ENCODE results near the gene BTBD9.

BTBD9 gene

DNA sequence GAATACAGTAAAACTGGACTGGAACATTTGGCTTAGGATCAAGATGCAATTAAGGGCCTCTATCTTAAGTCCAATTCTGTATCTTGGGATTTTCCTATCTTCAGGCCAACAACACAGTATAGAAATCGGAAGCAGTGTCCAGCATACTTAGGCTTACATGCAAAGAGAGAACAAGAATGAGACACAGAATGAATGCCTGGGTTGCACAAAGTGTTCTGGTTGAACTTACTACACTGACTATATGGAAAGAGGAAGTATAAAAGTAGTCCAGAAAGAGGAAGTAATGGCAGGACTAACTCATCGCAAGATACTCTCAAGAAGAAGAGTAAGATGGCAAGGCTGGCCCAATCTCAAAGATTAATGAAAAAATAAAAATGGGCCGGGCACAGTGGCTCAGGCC lies 87.6 kb downstream of the BTBD9 start:
- no peak for DNase-seq

- no peak for DNase-seq
These were observed 89.9 kb downstream of the BTBD9 start for GRCh38 chr6:38549795-38550194.

- no peak for DNase-seq
These were observed 90.5 kb downstream of the BTBD9 start for GRCh38 chr6:38549180-38549579.

DNA sequence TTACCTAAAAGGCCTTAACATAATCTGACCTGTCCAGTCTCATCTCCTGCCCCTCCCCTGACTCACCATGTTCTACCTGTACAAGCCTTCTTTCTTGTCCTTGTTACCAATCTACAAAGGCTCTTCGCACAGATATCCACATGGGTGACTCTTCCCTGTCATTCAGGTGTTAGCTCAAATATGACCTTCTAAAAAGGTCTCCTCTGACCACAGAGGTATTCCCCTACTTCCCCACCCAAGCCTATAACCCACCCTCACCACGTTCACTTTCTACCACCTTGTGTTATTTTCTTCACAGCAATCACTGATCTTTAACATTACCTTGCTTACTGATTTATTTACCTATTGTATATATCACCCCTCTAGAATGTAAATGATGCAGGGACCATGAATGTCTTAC lies 96.7 kb downstream of the BTBD9 start:
- no peak for DNase-seq

DNA sequence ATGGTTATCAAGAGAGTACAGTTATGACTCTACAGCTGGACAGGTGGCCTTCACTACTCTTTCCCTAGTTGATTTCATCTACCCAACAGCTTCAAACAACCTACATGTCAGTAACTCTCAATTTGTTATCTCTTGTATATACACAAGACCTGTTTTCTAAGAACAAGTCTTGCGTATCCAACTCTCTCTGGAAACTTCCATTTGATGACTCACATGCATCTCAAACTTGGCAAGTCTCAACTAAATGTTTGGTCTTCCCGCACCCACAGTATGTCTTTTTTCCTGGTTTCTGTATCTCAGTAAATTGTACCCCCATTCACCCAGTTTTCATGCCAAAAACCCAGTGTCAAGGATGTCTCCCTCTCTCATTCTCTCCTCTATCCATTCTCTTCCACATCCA lies 97.7 kb downstream of the BTBD9 start:
- no peak for DNase-seq

DNA sequence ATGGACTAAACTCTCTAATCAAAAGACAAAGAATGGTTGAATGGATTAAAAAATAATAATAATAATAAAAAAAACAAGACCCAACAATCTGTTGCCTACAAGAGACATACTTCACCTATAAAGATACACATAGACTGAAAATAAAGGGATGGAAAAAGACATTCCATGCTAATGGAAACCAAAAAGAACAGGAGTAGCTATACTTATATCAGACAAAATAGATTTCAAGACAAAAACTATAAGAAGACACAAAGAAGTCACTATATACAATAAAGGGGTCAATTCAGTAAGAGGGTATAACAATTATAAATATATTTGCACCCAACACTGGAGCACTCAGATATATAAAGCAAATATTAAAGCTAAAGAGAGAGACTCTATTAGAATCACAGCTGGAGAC lies 106.7 kb downstream of the BTBD9 start:
- no peak for DNase-seq

DNA sequence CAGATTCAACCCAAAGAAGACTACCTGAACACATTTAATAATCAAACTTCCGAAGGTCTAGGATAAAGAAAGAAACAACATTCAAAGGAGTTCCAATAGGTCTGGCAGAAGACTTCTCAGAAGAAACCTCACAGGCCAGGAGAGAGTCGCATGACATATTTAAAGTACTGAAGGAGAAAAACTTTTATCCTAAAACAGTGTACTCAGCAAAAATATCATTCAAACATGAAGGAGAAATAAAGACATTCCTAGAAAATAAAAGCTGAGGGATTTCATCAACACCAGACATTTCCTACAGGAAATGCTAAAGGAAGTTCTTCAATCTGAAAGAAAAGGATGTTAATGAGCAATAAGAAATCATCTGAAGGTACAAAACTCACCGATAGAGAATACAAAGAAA lies 108.6 kb downstream of the BTBD9 start:
- no peak for DNase-seq

DNA sequence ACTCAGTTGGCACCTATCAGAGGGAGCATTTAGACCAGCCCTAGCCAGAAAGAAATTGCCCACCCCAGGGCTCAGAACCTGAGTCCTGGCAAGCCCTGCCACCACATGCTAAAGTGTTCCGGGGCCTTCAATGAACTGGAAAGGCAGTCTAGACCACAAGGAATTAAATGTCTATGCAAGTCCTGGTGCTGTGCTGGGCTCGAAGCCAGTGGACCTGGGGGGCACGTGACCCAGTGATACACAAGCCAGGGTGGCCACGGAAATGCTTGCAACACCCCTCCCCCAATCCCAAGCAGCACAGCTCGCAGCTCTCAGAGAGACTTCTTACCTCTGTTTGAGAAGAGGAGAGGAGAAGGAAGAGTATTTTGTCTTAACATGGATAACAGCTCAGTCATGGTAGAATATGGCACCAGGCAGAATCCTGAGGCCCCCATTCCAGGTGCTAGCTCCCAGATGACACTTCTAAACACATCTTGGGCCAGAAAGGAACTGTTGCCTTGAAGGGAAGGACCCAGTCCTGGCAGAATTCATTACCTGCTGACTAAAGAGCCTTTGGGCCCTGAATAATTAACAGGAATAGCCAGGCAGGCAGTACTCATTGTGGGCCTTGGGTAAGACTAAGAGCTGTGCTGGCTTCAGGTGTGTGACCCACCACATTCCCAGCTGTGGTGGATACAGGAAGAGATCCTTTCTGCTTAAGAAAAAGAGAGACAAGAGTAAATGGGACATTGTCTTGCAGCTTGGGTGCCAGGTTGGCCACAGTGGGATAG lies 111.3 kb downstream of the BTBD9 start:
- DNase-seq: no peak

DNA sequence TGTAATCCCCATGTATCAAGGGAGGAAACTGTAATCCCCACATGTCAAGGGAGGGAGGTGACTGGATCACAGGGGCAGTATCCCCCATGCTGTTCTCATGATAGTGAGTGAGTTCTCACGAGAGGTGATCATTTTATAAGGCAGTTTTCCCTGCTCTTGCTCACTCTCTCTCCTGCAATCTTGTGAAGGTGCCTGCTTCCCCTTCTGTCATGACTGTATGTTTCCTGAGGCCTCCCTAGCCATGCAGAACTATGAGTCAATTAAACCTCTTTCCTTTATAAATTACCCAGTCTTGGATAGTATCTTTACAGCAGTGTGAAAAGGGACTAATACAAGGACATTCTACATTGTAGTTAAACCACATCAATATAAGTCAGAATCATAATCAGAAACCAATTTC lies 112.4 kb downstream of the BTBD9 start:
- no peak for DNase-seq

GRCh38 chr6:38525888-38526287 lies 113.8 kb downstream of the BTBD9 start:
- no peak for DNase-seq

DNA sequence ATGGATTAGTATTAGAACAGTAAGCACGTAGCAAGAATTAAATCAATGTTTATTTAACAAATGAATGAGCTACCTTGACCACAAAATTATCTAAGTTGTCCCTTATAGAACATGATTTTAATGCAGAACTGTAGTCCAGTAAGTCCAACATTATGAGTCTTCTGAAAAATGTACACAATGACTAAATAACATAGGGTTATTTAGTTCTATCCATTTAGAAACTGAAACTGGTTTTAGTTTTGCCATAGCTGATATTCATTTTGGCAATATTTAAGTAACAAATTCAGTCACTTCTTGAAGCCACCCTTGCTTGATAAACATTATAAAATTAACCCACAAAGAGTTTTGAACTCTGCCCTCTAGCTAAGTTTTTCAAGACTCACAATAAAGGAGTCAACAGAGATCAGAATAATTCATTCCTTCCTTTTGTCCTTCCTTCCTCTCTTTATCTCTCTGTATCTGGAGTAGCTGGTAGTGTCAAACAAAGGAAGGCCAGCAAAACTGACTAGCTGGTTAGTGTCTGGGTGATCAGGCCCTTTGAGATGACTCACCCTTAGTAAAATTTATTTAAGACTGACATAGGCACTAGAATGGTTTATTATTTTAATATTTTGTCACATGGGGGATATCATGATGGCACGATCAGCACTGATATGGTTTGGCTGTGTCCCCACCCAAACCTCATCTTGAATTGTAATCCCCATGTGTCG lies 115.1 kb downstream of the BTBD9 start:
- no peak for DNase-seq

- peak; percentile 50 for DNase-seq
These were observed 117.4 kb downstream of the BTBD9 start for GRCh38 chr6:38522322-38522721.

DNA sequence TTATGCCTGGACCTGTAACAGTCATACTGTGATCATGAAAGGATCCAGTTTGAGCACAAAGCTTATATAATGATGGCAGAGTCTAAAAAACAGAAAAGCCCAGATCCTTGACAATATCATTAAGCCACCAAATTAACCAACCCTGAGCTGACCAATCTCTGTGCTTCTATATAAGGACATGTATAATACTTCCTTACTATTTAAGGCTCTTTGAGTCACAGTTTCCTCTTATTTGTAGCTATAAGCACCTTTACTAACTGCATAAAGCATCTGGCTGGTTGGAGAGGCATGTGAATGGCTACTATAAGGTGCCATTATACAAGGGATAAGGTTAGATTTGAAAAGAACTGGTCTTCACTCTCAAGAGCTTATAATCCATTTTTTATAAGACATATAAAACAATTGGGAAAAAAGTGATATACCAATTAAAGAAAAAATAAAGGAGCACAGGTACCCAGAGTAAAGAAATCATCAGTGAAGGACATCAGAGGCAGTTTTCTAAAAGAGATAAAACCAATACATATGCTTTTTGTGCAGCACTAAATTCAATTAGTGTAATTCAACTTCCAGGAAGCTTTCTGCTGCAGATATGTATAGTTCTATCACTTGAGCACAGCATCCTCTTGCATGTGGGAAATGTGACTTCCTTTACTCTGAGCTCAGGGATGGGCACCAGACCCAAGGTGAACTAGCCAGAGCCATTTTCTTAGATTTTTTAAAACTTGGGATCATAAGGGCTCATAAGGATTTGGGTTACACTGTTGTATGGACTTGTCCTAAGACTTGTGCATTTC lies 121.0 kb downstream of the BTBD9 start:
- DNase-seq: no peak

DNA sequence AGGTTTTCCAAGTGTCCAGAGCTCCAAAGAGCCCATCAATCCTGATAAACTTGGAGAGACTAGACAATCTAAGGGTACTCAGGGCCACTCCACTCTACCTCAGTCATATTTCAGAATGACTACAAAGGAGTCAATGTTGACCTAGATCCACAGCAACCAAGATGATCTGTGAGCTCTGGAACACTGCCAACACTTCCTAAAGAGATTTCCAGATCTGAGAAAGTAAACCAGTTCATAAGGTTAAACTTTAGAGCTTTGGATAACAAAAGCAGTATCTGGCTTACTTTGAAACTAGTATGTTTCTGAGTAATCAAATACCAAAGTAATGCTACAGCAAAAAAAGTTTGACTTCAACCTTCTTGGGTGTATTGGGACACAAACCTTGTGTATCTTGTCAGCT lies 122.7 kb downstream of the BTBD9 start:
- DNase-seq: peak; percentile 47

- DNase-seq: no peak
These were observed 125.3 kb downstream of the BTBD9 start for GRCh38 chr6:38514399-38514798.

- DNase-seq: peak; percentile 49
These were observed 127.5 kb downstream of the BTBD9 start for GRCh38 chr6:38512211-38512610.

- peak; percentile 37 for DNase-seq
These were observed 129.5 kb downstream of the BTBD9 start for GRCh38 chr6:38510205-38510604.

- DNase-seq: peak; percentile 84
These were observed 130.0 kb downstream of the BTBD9 start for GRCh38 chr6:38509713-38510112.

- peak; percentile 34 for DNase-seq
These were observed 130.8 kb downstream of the BTBD9 start for GRCh38 chr6:38508894-38509293.

- DNase-seq: peak; percentile 56
These were observed 131.4 kb downstream of the BTBD9 start for GRCh38 chr6:38508286-38508685.

DNA sequence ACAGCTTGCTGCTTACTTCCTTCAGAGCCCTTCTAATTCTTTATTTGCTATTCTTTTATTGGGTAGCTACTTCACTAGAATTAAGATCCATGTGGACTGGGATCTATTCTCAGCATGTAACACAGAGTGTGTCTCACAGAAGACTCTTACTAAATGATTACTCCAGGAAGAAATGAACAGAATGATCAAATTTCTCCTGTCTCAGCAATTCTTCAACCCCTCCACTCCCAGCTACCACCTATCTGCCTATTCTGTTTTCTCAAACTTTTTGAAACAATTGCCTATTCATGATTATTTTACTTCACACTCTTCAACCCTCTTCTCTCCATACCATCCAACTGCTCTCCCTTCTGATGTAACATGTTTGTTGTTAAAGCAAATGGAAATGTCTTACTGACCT lies 132.6 kb downstream of the BTBD9 start:
- DNase-seq: no peak

DNA sequence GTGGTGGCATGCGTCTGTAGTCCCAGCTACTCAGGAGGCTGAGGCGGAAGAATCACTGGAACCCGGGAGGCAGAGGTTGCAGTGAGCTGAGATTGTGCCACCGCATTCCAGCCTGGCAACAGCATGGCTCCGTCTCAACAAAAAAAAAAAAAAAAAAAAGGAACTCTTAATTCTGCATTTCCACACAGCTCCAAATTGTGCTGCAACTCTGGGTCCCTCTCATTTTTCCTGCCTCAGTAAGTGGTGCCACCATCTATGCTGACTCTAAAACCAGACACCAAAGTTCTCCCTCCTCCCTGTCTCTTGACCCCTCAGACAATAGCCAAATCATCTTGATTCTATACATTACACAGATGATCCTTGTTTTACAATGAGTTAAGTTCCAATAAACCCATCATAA lies 133.9 kb downstream of the BTBD9 start:
- DNase-seq: no peak

DNA sequence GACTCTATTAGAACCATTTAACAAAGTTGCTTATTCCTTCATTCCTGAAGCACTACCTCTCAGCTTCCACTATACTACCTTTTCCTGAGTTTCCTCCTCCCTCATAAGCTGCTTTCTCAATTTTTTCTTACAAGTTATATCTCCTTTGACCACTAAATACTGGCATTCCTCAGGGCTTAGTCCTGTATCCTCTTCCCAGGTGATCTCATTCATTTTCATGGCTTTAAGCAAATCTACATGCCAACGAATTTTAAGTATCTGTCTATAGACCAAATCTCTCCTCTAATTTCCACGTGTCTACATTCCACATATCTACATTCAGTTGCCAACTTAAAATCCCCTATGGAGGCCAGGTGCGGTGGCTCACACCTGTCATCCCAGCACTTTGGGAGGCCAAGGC lies 134.7 kb downstream of the BTBD9 start:
- DNase-seq: no peak

Data from fibroblast of upper back skin (primary cell).